Heart right ventricle (tissue), 16 donors: ENCODE data around the gene PDE6G. TPM values are rescaled to one million over a fixed set of nuclear protein-coding genes. Genes with fewer than 3 reads are reported as not detected.

Source experiments
- ATAC-seq, 8 donors: fragments of 200-7000 bp; cut with Tn5 transposase; one replicate each; pipeline ENCODE4 v1.9.1; 2020; ENCODE audit warnings: mild to moderate bottlenecking in 8 of 8, moderate library complexity in 8 of 8, moderate number of reproducible peaks in 1 of 8
- DNase-seq, 2 donors: peaks; one replicate each; pipeline ENCODE4 v3.0.0-alpha.2; 2020
- H3K27ac ChIP-seq, 10 donors: fragments of 200-600 bp; sonication (generic) in 2 of 10; one replicate each; pipeline versions ENCODE4 v1.5.0 to v1.8.0; 2020 to 2022; ENCODE audit warnings: mild to moderate bottlenecking in 3 of 10
- H3K27me3 ChIP-seq, 7 donors: fragments of 200-600 bp; one replicate each; pipeline ENCODE4 v1.8.0; 2021 to 2022; ENCODE audit warnings: mild to moderate bottlenecking in 2 of 7
- H3K36me3 ChIP-seq, 9 donors: fragments of 200-600 bp; sonication (generic) in 1 of 9; one replicate each; pipeline versions ENCODE4 v1.5.0 to v1.8.0; 2020 to 2022; ENCODE audit warnings: mild to moderate bottlenecking in 2 of 9
- H3K4me1 ChIP-seq, 9 donors: fragments of 200-600 bp; sonication (generic) in 1 of 9; one replicate each; pipeline versions ENCODE4 v1.5.0 to v1.8.0; 2020 to 2022; ENCODE audit warnings: mild to moderate bottlenecking in 4 of 9
- H3K4me3 ChIP-seq, 10 donors: fragments of 200-600 bp; sonication (generic) in 2 of 10; one replicate each; pipeline versions ENCODE4 v1.5.0 to v1.8.0; 2020 to 2022; ENCODE audit warnings: mild to moderate bottlenecking in 7 of 10, moderate library complexity in 2 of 10
- H3K9me3 ChIP-seq, 11 donors: fragments of 200-600 bp in 10 of 11; sonication (generic) in 2 of 11; one replicate each; pipeline versions ENCODE4 v1.5.0 to v1.8.0; 2013 to 2022; ENCODE audit warnings: mild to moderate bottlenecking in 2 of 11, control low read depth in 1 of 11, moderate library complexity in 1 of 11
- CTCF ChIP-seq, 9 donors: fragments of 200-600 bp; sonication (generic) in 2 of 9; IDR thresholded peaks; one replicate each; pipeline versions ENCODE4 v1.5.0 to v1.8.0; 2021 to 2022; ENCODE audit warnings: antibody characterized with exemption in 9 of 9, mild to moderate bottlenecking in 5 of 9, moderate library complexity in 1 of 9
- WGBS, 2 donors: extraction: QIAGEN DNeasy Blood & Tissue Kit; methylation state at CpG; one replicate each; pipeline ENCODE4 v1.1.7; 2013; ENCODE audit warnings: inconsistent platforms in 1 of 2; 5-methylcytosine and 5-hydroxymethylcytosine counted together
- intact Hi-C, 10 donors: fragments of 100-400 bp; cut with DNase I; formaldehyde crosslinking; loops; one replicate each; pipeline versions ENCODE4 v1.11.1 to v1.14.2; 2022
- long read RNA-seq, 3 donors: library from polyadenylated mRNA; unstranded; transcript quantifications; one replicate each; pipeline ENCODE4 v2.0.0, GENCODE V29; 2020 to 2021
- polyA plus RNA-seq, 2 donors: library from polyadenylated mRNA; stranded (reverse); fragments of 200-250 nt; gene quantifications; one replicate each; pipeline ENCODE4 v1.2.3, GENCODE V29; 2013
- total RNA-seq, 10 donors: library from RNA; stranded (reverse); fragmentation: NEBNext Ultra II Directional in 3 of 10; extraction: Animal tissue kit (Norgen Biotek cat#: 25700) in 3 of 10; gene quantifications; one replicate each; pipeline versions ENCODE4 v1.2.1 to v1.2.4, GENCODE V29; 2021 to 2023
- donor health status: Arrhythmogenic right ventricular cardiomyopathy.
- donor health status: ischemic (EF 13 %, LVEDD 7.1; RV severe dilation, severe dysfunction).
- donor health status: healthy with polysubstance abuse.
- donor health status: DM: no; HTN: yes; CAD: no.
- donor health status: DM: no; HTN: no; CAD: no.
- donor health status: ischemic (EF 25% LVEDD 6.9; RV normal size, moderate dysfunction).
- donor health status: ischemic (EF 25% LVEDD 5.7; RV mildly dilated, moderate dysfunction).
- donor health status: healthy.
- donor health status: DM: yes; HTN: yes; CAD: no.
- donor health status: Ischemic cardiomyopathy.
- donor health status: ischemic (EF 35%, LVEDD 5.7; RV mildly dilated, moderate dysfunction).
- donor health status: nonischemic (EF 11% LVEDD 7.7; RV severe dilation, severe dysfunction).
- donor health status: DM: yes; HTN: yes; CAD: no.
- donor health status: PGD.
- donor health status: ischemic (EF 29% LVEDD 5.4; RV normal size, mild dysfunction).
- donor health status: nonischemic (EF 23%, LVEDD 6.1; RV moderate dilation, normal function).

Gene PDE6G
- total RNA-seq (1 to 10 TPM in 1 of 10 donors, under 1 TPM in 1, not detected in 8; 0.38 to 1.3 TPM), polyA plus RNA-seq (1 to 10 TPM in 1 of 2 donors, not detected in 1; 1.3 TPM)
- long read RNA-seq, donor 1 = 0 reads
- long read RNA-seq, donor 2 = 0 reads
- long read RNA-seq, donor 3 = 0 reads

- Histone ChIP-seq H3K27ac (no peak within 1 kb of the TSS), H3K4me3 (no peak within 1 kb of the TSS), H3K9me3 (no peaks in the 10 kb centered on the region), H3K36me3 (no peaks in the 10 kb centered on the region), H3K27me3 (peaks cover 0 to 29% (median 14%) of the 10 kb centered on the region in 7 donors), H3K4me1 (peaks cover 0 to 24% (median 0%) of the 10 kb centered on the region in 9 donors)
- TF ChIP-seq CTCF (IDR thresholded peaks at IDR 0.05) = no peak
- peak in 2 of 8 donors; percentile 21 to 22 for ATAC-seq
- intact Hi-C loops = no loop called here
- WGBS, 2 donors = 78 to 79% methylated on average over 14 to 15 of the region's 15 CpGs
- DNase-seq = no peak
Observed at GRCh38 chr17:81656118-81656743, at the start of gene PDE6G. PDE6G (minus strand) TSS chr17:81656542; CDS start chr17:81653305, 3,237 bp downstream.

GRCh38 chr17:81705518-81706231 is 49.3 kb upstream of the PDE6G start:
- H3K4me1 ChIP-seq = peaks cover 23 to 44% (median 36%) of the 10 kb centered on the region in 9 donors
- intact Hi-C loops = no loop called here

GRCh38 chr17:81703747-81704654 is 47.7 kb upstream of the PDE6G start:
- Histone ChIP-seq H3K9me3 (no peaks in the 10 kb centered on the region), H3K4me1 (peaks cover 19 to 38% (median 31%) of the 10 kb centered on the region in 9 donors), H3K27ac (peak overlapping the region; percentile 89 to 96 (median 92)), H3K4me3 (peak overlapping the region; percentile 75 to 99 (median 92)), H3K27me3 (no peaks in the 10 kb centered on the region), H3K36me3 (peaks cover 0 to 71% (median 9%) of the 10 kb centered on the region in 9 donors)
- DNase-seq (no peak), ATAC-seq (peak in 1 of 8 donors; percentile 2)
- intact Hi-C loops = no loop called here
- no peak for TF ChIP-seq CTCF (IDR thresholded peaks at IDR 0.05)
- WGBS, 2 donors = 22 to 25% methylated on average over 26 to 27 of the region's 27 CpGs

More at GRCh38 chr17:81705518-81706231, 49.3 kb upstream of the PDE6G start:
- no peaks in the 10 kb centered on the region for H3K27me3 ChIP-seq
- H3K27ac ChIP-seq = no peak overlapping the region
- TF ChIP-seq CTCF (IDR thresholded peaks at IDR 0.05) = no peak
- DNase-seq (no peak), ATAC-seq (no peak)
- no peaks in the 10 kb centered on the region for H3K9me3 ChIP-seq
- 92 to 94% methylated on average over 30 of the region's 30 CpGs for WGBS, 2 donors
- peaks cover 0 to 56% (median 8%) of the 10 kb centered on the region in 9 donors for H3K36me3 ChIP-seq
- H3K4me3 ChIP-seq = no peak overlapping the region
